Vagina (tissue), 2 donors: ENCODE measurements around the gene DHX34.

ENCODE experiments used
- CTCF ChIP-seq, 3 experiments: fragments of 450-650 bp in 2 of 3; fragments of 200-600 bp in 1 of 3; sonication (generic) in 1 of 3; IDR thresholded peaks; one replicate each; pipeline ENCODE4 v1.5.1; 2017 to 2019; ENCODE audit warnings: antibody characterized with exemption in 3 of 3, mild to moderate bottlenecking in 2 of 3, moderate library complexity in 2 of 3
- POLR2A ChIP-seq, 2 donors: fragments of 450-650 bp; IDR thresholded peaks; one replicate each; pipeline ENCODE4 v1.6.1; 2017; ENCODE audit warnings: antibody characterized with exemption in 2 of 2, mild to moderate bottlenecking in 2 of 2, moderate library complexity in 2 of 2
- POLR2AphosphoS5 ChIP-seq, 2 donors: sonication (generic); formaldehyde crosslinking; IDR thresholded peaks; one replicate each; pipeline ENCODE4 v1.9.0; 2017; ENCODE audit warnings: antibody characterized with exemption in 2 of 2, mild to moderate bottlenecking in 2 of 2, low read depth in 1 of 2; ENCODE audit not compliant: insufficient read depth in 1 of 2

- TF ChIP-seq CTCF (IDR thresholded peaks at IDR 0.05), result no peak
- no peak for TF ChIP-seq POLR2A (IDR thresholded peaks at IDR 0.05)
- TF ChIP-seq POLR2AphosphoS5 (IDR thresholded peaks at IDR 0.05; ENCODE audit: insufficient read depth in 1 of 2, low read depth in 1 of 2), result no peak
These were observed 64.8 kb downstream of the DHX34 start for GRCh38 chr19:47413941-47414340.
